Sigmoid colon (tissue), 7 donors: ENCODE results near the gene NCOA1. TPM values are rescaled to one million over a fixed set of nuclear protein-coding genes. Genes with fewer than 3 reads are reported as not detected.

Experiments used
- DNase-seq: peaks from one replicate; pipeline ENCODE4 v3.0.0-alpha.2; 2019
- H3K27ac ChIP-seq, 4 donors: fragments of 200-600 bp; sonication (generic); one replicate each; pipeline ENCODE4 v1.5.1; 2016 to 2019; ENCODE audit warnings: mild to moderate bottlenecking in 1 of 4
- H3K27me3 ChIP-seq, 3 donors: fragments of 200-600 bp; sonication (generic); one replicate each; pipeline ENCODE4 v1.5.1; 2019; ENCODE audit warnings: mild to moderate bottlenecking in 1 of 3
- H3K36me3 ChIP-seq, 4 donors: fragments of 200-600 bp; sonication (generic); one replicate each; pipeline ENCODE4 v1.5.1; 2016 to 2019
- H3K4me1 ChIP-seq, 4 donors: fragments of 200-600 bp; sonication (generic); one replicate each; pipeline ENCODE4 v1.5.1; 2017 to 2019
- H3K4me3 ChIP-seq, 4 donors: fragments of 200-600 bp; sonication (generic); one replicate each; pipeline ENCODE4 v1.5.1; 2017 to 2019; ENCODE audit warnings: mild to moderate bottlenecking in 2 of 4, moderate library complexity in 1 of 4
- H3K9me3 ChIP-seq, 4 donors: fragments of 200-600 bp in 3 of 4; sonication (generic) in 3 of 4; one replicate each; pipeline versions ENCODE4 v1.5.1 to v1.6.1; 2013 to 2019
- EP300 ChIP-seq, 4 donors: sonication (generic); formaldehyde crosslinking; IDR thresholded peaks; one replicate each; pipeline ENCODE4 v1.6.1; 2017; ENCODE audit warnings: antibody characterized with exemption in 4 of 4
- POLR2A ChIP-seq, 2 donors: fragments of 450-650 bp; IDR thresholded peaks; one replicate each; pipeline ENCODE4 v1.6.1; 2016; ENCODE audit warnings: antibody characterized with exemption in 2 of 2, mild to moderate bottlenecking in 2 of 2, moderate library complexity in 2 of 2
- POLR2AphosphoS5 ChIP-seq, 4 donors: sonication (generic); formaldehyde crosslinking; IDR thresholded peaks; one replicate each; pipeline ENCODE4 v1.6.1; 2017; ENCODE audit warnings: antibody characterized with exemption in 4 of 4
- WGBS, 2 donors: extraction: QIAGEN DNeasy Blood & Tissue Kit; methylation state at CpG; one replicate each; pipeline ENCODE4 v1.1.7; 2013; 5-methylcytosine and 5-hydroxymethylcytosine counted together
- intact Hi-C: fragments of 100-400 bp; cut with DNase I; formaldehyde crosslinking; loops from one replicate; pipeline ENCODE4 v1.15.1; 2023
- polyA plus RNA-seq, 3 donors: library from polyadenylated mRNA; stranded (reverse); fragments of 200-250 nt; gene quantifications; one replicate each; pipeline ENCODE4 v1.2.3, GENCODE V29; 2013
- total RNA-seq, 4 donors: library from RNA; depleted of rRNA; stranded (reverse); fragments of >200 nt; gene quantifications; one replicate each; pipeline ENCODE4 v1.1.0, GENCODE V29; 2016
- TF ChIP-seq, protein P1 (sequence below), 4 experiments: fragments of 450-650 bp in 3 of 4; fragments of 200-600 bp in 1 of 4; IDR thresholded peaks; one replicate each; pipeline ENCODE4 v1.5.1; 2016 to 2019; ENCODE audit warnings: antibody characterized with exemption in 4 of 4, mild to moderate bottlenecking in 3 of 4, moderate library complexity in 2 of 4
- donor health status: healthy with polysubstance abuse.
- donor health status: Bipolar disorder and iron deficiency.
- donor health status: healthy.

Gene NCOA1
- total and polyA plus RNA-seq, 7 donors: 11.3 to 61.7 (median 49.2) TPM

DNA sequence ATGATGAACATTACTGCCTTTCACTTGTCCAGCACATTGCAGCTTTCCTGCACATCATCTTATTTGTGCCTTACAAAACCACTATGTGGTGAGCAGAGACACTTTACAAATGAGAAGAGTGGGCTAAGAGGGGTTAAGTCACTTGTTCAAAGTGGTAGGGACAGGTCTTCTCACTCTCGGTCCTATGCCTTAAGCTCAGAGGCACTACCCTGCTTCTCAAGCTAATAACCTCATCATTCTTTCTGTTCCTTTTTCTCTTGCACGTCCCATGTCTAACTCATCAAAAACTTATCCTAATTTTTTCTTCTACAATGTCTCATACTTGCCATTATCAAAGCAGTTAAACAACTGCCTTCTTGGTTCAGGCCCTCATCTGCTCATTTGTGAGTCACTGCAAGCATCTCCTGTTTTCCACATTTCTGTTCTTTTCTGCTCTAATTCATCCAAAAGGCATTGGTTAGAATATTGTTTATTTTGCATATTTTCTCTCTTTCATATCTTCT is 21.9 kb upstream of the NCOA1 start:
- no peak overlapping the region for H3K27ac ChIP-seq
- intact Hi-C loops: no loop called here
- no peak for DNase-seq
- H3K27me3 ChIP-seq: no peaks in the 10 kb centered on the region
- no peak overlapping the region for H3K4me3 ChIP-seq
- H3K9me3 ChIP-seq: no peaks in the 10 kb centered on the region
- H3K4me1 ChIP-seq: no peaks in the 10 kb centered on the region
- 82 to 90% methylated on average over 2 of the region's 2 CpGs for WGBS, 2 donors
- TF ChIP-seq POLR2A (IDR thresholded peaks at IDR 0.05): no peak
- TF ChIP-seq, protein P1, sequence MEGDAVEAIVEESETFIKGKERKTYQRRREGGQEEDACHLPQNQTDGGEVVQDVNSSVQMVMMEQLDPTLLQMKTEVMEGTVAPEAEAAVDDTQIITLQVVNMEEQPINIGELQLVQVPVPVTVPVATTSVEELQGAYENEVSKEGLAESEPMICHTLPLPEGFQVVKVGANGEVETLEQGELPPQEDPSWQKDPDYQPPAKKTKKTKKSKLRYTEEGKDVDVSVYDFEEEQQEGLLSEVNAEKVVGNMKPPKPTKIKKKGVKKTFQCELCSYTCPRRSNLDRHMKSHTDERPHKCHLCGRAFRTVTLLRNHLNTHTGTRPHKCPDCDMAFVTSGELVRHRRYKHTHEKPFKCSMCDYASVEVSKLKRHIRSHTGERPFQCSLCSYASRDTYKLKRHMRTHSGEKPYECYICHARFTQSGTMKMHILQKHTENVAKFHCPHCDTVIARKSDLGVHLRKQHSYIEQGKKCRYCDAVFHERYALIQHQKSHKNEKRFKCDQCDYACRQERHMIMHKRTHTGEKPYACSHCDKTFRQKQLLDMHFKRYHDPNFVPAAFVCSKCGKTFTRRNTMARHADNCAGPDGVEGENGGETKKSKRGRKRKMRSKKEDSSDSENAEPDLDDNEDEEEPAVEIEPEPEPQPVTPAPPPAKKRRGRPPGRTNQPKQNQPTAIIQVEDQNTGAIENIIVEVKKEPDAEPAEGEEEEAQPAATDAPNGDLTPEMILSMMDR (IDR thresholded peaks at IDR 0.05): no peak
- no peak for TF ChIP-seq POLR2AphosphoS5 (IDR thresholded peaks at IDR 0.05)
- no peak for TF ChIP-seq EP300 (IDR thresholded peaks at IDR 0.05)
- no peaks in the 10 kb centered on the region for H3K36me3 ChIP-seq

DNA sequence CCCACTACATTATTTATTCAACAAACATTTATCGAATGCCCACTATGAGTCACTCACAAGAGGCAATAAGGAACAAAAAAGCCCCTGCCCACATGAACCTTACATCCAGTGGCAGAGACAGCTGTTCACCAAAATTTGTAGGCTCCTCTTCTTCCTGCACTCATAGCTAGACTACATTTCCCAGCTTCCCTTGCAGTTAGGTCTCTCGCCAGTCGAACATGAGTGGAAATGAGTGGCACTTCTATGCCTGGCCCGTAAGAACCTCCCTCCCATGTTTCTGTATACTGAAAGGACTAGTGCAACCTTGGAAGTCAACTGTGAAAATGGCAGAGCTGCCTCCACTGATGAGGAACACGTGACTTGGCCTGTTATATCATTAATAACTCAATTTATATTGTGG is 19.4 kb upstream of the NCOA1 start:
- intact Hi-C loops: no loop called here
- whole genome bisulfite sequencing, 2 donors: 65 to 66% methylated on average over 5 of the region's 5 CpGs

DNA sequence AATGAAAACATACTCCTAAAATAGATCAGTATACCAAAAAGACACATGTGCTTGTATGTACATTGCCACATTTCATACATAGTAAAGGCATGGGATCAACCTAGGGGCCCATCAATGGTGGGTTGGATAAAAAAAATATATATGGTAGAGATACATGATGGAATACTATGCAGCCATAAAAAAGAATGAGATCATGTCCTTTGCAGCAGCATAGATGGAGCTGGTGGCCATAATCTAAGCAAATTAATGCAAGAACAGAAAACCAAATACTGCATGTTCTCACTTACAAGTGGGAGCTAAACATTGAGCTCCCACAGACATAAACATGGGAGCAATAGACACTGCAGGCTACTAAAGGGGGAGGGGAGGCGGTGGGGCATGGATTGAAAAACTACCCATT is 18.6 kb upstream of the NCOA1 start:
- intact Hi-C loops: no loop called here
- no peak for TF ChIP-seq POLR2AphosphoS5 (IDR thresholded peaks at IDR 0.05)
- TF ChIP-seq EP300 (IDR thresholded peaks at IDR 0.05): no peak
- TF ChIP-seq POLR2A (IDR thresholded peaks at IDR 0.05): no peak
- TF ChIP-seq, protein P1 (IDR thresholded peaks at IDR 0.05): no peak
- no peaks in the 10 kb centered on the region for H3K27me3 ChIP-seq
- 61 to 95% methylated on average over 1 of the region's 1 CpG for WGBS, 2 donors
- H3K4me3 ChIP-seq: no peak overlapping the region
- no peak overlapping the region for H3K27ac ChIP-seq
- H3K9me3 ChIP-seq: no peaks in the 10 kb centered on the region
- no peaks in the 10 kb centered on the region for H3K4me1 ChIP-seq
- no peaks in the 10 kb centered on the region for H3K36me3 ChIP-seq
- DNase-seq: no peak

More for the DNA sequence above, 19.4 kb upstream of the NCOA1 start:
- no peak for DNase-seq
- Histone ChIP-seq H3K27me3 (no peaks in the 10 kb centered on the region), H3K27ac (no peak overlapping the region), H3K36me3 (no peaks in the 10 kb centered on the region), H3K9me3 (no peaks in the 10 kb centered on the region), H3K4me1 (no peaks in the 10 kb centered on the region), H3K4me3 (no peak overlapping the region)
- TF ChIP-seq POLR2A (IDR thresholded peaks at IDR 0.05): no peak
- no peak for TF ChIP-seq EP300 (IDR thresholded peaks at IDR 0.05)
- TF ChIP-seq POLR2AphosphoS5 (IDR thresholded peaks at IDR 0.05): no peak
- TF ChIP-seq, protein P1 (IDR thresholded peaks at IDR 0.05): no peak

DNA sequence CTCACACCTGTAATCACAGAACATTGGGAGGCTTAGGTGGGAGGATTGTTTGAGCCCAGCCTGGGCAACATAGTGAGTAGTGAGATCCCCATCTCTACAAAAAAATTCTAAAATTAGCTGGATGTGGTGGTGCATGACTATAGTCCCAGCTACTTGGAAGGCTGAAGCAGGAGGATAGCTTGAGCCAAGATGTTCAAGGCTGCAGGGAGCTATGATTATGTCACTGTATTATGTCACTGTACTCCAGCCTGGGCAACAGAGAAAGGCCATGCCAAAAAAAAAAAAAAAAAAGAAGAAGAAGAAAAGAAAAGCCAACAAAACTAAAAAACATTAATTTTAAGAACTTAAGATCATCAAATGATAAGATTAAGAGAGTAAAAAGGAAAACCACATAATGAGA is 17.4 kb upstream of the NCOA1 start:
- no peak for DNase-seq
- Histone ChIP-seq H3K4me3 (no peak overlapping the region), H3K36me3 (no peaks in the 10 kb centered on the region), H3K27me3 (no peaks in the 10 kb centered on the region), H3K4me1 (no peaks in the 10 kb centered on the region), H3K9me3 (no peaks in the 10 kb centered on the region), H3K27ac (no peak overlapping the region)
- intact Hi-C loops: no loop called here
- TF ChIP-seq, protein P1 (IDR thresholded peaks at IDR 0.05): no peak
- TF ChIP-seq POLR2A (IDR thresholded peaks at IDR 0.05) (no peak), EP300 (IDR thresholded peaks at IDR 0.05) (no peak), POLR2AphosphoS5 (IDR thresholded peaks at IDR 0.05) (no peak)

DNA sequence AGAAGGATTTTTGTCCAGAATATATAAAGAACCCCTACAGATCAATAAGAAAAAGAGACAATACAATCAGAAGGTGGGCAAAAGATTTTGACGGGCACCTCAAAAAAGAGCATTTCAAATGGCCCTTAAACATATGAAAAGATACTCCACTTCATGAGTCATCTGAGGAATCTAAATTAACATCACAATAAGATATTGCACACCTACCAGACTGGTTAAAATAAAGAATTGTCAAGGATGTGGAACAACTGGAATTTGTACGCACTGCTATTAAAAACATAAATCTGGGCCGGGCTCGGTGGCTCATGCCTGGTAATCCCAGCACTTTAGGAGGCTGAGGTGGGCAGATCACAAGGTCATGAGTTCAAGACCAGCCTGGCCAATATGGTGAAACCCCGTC is 17.0 kb upstream of the NCOA1 start:
- no peak for DNase-seq
- 93 to 95% methylated on average over 5 of the region's 5 CpGs for WGBS, 2 donors
- H3K4me3 ChIP-seq: no peak overlapping the region
- no peaks in the 10 kb centered on the region for H3K27me3 ChIP-seq
- no peaks in the 10 kb centered on the region for H3K9me3 ChIP-seq
- H3K27ac ChIP-seq: no peak overlapping the region
- no peaks in the 10 kb centered on the region for H3K36me3 ChIP-seq
- intact Hi-C loops: no loop called here
- TF ChIP-seq POLR2AphosphoS5 (IDR thresholded peaks at IDR 0.05) (no peak), EP300 (IDR thresholded peaks at IDR 0.05) (no peak), POLR2A (IDR thresholded peaks at IDR 0.05) (no peak)
- TF ChIP-seq, protein P1 (IDR thresholded peaks at IDR 0.05): no peak
- no peaks in the 10 kb centered on the region for H3K4me1 ChIP-seq
